ENCODE results near the gene IFIT1B. TPM values are rescaled to one million over a fixed set of nuclear protein-coding genes. Genes with fewer than 3 reads are reported as not detected.
"Not testable (repeated sequence)": the region's sequence is repeated elsewhere in the genome, so short reads cannot be mapped to it uniquely, and the experiment has no call there.

IFIT1B gene
- total RNA-seq, 2 experiments from 2014 or later, result not detected

DNA sequence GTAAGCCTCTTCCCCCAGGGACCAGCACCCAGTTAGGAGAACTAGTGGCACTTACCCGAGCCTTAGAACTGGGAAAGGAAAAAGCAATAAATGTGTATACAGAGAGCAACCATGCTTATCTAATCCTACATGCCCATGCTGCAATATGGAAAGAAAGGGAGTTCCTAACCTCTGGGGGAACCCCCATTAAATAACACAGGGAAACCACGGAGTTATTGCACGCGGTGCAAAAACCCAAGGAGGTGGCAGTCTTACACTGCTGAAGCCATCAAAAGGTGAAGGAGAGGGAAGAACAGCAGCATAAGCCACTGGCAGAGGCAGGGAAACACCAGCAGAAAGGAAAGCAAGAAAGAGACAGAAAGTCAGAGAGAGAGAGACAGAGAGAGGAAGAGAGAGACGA, 32.7 kb downstream of the IFIT1B start:
- H3K9me3 Mint-ChIP-seq; H3K27me3 Mint-ChIP-seq; H3K27ac Mint-ChIP-seq; intact Hi-C loops (cut with micrococcal nuclease); H3K4me3 Mint-ChIP-seq; CTCF ChIA-PET; POLR2A ChIA-PET; ATAC-seq: not testable (repeated sequence)
- peaks cover 26% of the 10 kb centered on the region for H3K4me1 Mint-ChIP-seq (ENCODE audit: low read depth)
- peak; percentile 18 for DNase-seq
- peaks cover 10% of the 10 kb centered on the region for H3K36me3 Mint-ChIP-seq (ENCODE audit: low read depth)

DNA sequence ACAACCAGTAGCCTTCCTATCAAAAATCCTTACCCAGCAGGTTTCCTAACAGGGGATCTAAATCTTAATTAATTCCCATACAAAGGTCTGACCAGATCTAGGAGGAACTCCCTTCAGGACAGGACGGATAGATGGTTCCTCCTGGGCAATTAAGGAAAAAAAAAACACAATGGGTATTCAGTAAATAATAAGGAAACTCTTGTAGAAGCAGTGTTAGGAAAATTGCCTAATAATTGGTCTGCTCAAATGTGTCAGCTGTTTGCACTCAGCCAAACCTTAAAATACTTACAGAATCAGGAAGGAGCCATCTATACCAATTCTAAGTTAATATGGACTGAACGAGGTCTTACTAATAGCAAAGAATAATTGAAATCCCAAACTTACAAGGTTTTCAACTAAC, 33.3 kb downstream of the IFIT1B start:
- POLR2A ChIA-PET; H3K27ac Mint-ChIP-seq; ATAC-seq; H3K4me3 Mint-ChIP-seq; H3K27me3 Mint-ChIP-seq; DNase-seq; intact Hi-C loops (cut with micrococcal nuclease); H3K9me3 Mint-ChIP-seq: not testable (repeated sequence)
- Mint-ChIP-seq H3K36me3 (ENCODE audit: low read depth) (peaks cover 15% of the 10 kb centered on the region), H3K4me1 (ENCODE audit: low read depth) (peaks cover 30% of the 10 kb centered on the region)
- CTCF ChIA-PET, result interaction anchor here (2.1 kb wide), 1 partner anchor 20 kb away, joined by 8 read pairs; the partner anchor contains the start of gene IFIT1

DNA sequence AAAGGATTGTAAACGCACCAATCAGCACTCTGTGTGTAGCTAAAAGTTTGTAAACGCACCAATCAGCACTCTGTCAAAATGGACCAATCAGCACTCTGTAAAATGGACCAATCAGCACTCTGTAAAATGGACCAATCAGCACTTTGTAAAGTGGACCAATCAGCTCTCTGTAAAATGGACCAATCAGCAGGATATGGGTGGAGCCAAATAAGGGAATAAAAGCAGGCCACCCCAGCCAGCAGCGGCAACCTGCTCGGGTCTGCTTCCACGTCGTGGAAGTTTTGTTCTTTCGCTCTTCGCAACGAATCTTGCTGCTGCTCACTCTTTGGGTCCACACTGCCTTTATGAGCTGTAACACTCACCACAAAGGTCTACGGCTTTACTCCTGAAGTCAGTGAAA, 34.4 kb downstream of the IFIT1B start:
- ATAC-seq; POLR2A ChIA-PET; intact Hi-C loops (cut with micrococcal nuclease); H3K27me3 Mint-ChIP-seq; H3K9me3 Mint-ChIP-seq: not testable (repeated sequence)
- Mint-ChIP-seq H3K4me3 (peak overlapping the region; percentile 43), H3K4me1 (ENCODE audit: low read depth) (peaks cover 38% of the 10 kb centered on the region), H3K27ac (peak overlapping the region; percentile 1), H3K36me3 (ENCODE audit: low read depth) (peaks cover 20% of the 10 kb centered on the region)
- CTCF ChIA-PET, result interaction anchor here (1.1 to 2.1 kb wide), 3 partner anchors 21 to 194 kb away, joined by 3 to 8 read pairs (median 4); partner anchors contain the start of gene IFIT1
- DNase-seq, result peak; percentile 50

DNA sequence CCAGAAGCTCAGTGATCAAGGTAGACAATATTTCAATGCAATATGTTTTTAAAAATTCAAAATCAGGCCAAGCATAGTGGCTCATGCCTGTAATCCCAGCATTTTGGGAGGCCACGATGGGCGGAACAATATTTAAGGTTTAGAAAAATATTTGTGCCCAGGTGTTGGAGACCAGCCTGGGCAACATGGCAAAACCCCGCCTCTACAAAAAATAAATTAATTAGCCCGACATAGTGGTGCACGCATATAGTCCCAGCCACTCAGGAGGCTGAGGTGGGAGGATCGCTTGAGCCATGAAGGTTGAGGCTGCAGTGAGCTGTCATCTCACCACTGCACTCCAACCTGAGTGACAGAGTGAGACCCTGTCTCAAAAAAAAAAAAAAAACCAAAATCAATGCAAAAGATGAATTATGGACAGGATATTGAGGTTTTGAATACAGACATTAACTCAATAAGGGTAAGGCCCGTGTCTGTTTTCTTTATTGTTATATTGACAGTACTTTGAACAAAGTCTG, 35.6 kb downstream of the IFIT1B start:
- ChIA-PET POLR2A (interaction anchor here (1.0 to 1.8 kb wide), 8 partner anchors 10 to 333 kb away, joined by 3 to 8 read pairs (median 4); partner anchors contain the start of genes IFIT1 and LIPA), CTCF (interaction anchor here (1.0 to 2.1 kb wide), 6 partner anchors 11 to 383 kb away, joined by 3 to 8 read pairs (median 4); partner anchors contain the start of gene IFIT1)
- Mint-ChIP-seq H3K36me3 (ENCODE audit: low read depth) (peaks cover 32% of the 10 kb centered on the region), H3K4me3 (peak overlapping the region; percentile 86), H3K27ac (peak overlapping the region; percentile 89), H3K9me3 (peaks cover 4% of the 10 kb centered on the region), H3K4me1 (ENCODE audit: low read depth) (peaks cover 49% of the 10 kb centered on the region), H3K27me3 (no peaks in the 10 kb centered on the region)
- intact Hi-C loops (cut with micrococcal nuclease), result no loop called here
- ATAC-seq (no peak), DNase-seq (no peak)
- TF ChIP-seq, protein P1, sequence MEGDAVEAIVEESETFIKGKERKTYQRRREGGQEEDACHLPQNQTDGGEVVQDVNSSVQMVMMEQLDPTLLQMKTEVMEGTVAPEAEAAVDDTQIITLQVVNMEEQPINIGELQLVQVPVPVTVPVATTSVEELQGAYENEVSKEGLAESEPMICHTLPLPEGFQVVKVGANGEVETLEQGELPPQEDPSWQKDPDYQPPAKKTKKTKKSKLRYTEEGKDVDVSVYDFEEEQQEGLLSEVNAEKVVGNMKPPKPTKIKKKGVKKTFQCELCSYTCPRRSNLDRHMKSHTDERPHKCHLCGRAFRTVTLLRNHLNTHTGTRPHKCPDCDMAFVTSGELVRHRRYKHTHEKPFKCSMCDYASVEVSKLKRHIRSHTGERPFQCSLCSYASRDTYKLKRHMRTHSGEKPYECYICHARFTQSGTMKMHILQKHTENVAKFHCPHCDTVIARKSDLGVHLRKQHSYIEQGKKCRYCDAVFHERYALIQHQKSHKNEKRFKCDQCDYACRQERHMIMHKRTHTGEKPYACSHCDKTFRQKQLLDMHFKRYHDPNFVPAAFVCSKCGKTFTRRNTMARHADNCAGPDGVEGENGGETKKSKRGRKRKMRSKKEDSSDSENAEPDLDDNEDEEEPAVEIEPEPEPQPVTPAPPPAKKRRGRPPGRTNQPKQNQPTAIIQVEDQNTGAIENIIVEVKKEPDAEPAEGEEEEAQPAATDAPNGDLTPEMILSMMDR (IDR thresholded peaks at IDR 0.05), result no peak

DNA sequence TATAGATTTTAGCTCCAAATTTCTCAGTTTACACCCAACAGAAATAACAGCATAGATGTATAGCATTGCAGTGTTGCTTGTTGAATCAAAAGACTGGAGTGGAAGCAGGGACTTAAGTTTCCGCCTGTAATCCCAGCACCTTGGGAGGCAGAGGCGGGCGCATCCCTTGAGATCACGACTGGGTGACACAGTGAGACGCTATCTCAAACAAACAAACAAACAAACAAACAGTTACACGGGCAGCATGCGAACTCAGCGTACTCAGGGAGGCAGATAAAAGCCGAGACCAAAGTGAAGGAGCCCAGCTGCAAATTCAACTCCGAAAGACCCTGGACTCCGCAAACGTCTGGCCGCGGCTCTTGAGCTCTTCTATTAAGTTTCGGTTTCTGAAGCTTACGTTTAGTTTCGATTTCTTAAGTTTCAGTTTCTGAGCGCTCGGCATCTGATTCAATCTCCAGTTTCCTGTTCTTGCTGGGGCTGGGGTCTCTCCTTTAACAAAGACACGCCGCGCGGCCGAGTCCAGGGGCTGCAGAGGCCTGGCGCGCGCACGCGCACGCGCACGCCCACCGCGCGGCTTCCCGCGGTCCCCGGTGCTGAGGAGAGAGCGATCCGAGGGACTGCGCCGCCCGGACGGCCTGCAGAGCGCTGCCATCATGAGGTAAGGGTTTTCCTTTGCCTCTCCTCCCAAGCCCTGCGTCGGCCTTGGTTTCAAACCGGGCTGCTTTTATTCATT, 36.5 kb downstream of the IFIT1B start, which contains the start of gene IFIT5:
Gene IFIT5, plus strand, starts transcription at position 423 of the 733 bp plus-strand sequence. Its CDS starts 231 bp downstream, at position 654.
- ATAC-seq, result peak; percentile 79
- Mint-ChIP-seq H3K4me1 (ENCODE audit: low read depth) (peaks cover 51% of the 10 kb centered on the region), H3K27me3 (no peaks in the 10 kb centered on the region), H3K9me3 (peaks cover 4% of the 10 kb centered on the region), H3K4me3 (peak within 1 kb of the TSS; percentile 86), H3K27ac (peak within 1 kb of the TSS; percentile 89), H3K36me3 (ENCODE audit: low read depth) (peaks cover 32% of the 10 kb centered on the region)
- TF ChIP-seq, protein P1 (IDR thresholded peaks at IDR 0.05), result no peak
- peak; percentile 71 for DNase-seq
- intact Hi-C loops (cut with micrococcal nuclease), result no loop called here
- ChIA-PET CTCF (interaction anchor here (0.9 to 1.6 kb wide), 5 partner anchors 11 to 384 kb away, joined by 3 to 6 read pairs (median 3); no protein-coding TSS in a partner anchor), POLR2A (interaction anchor here (0.7 to 1.8 kb wide), 9 partner anchors 9 to 163 kb away, joined by 3 to 8 read pairs (median 3); partner anchors contain the start of genes IFIT1, IFIT3 and LIPA)

Measured in activated CD8-positive, alpha-beta T cell treated with anti-CD3 and anti-CD28 coated beads for 36 hours (primary cell).